HepG2 (cell line): ENCODE data around the gene UBE2S. TPM values are rescaled to one million over a fixed set of nuclear protein-coding genes. Genes with fewer than 3 reads are reported as not detected.

Experiments
- CCAR2 ChIP-seq: fragments of 200-400 bp; formaldehyde crosslinking; optimal IDR thresholded peaks from 2 replicates; pipeline ENCODE3; 2018; ENCODE audit warnings: low read depth, mild to moderate bottlenecking, low read length, moderate library complexity
- CENPT ChIP-seq: sonication (generic); formaldehyde crosslinking; IDR thresholded peaks from 2 replicates; pipeline ENCODE4 v1.8.0; 2022; ENCODE audit warnings: low read depth, mild to moderate bottlenecking, moderate library complexity, missing genetic modification reagents
- FOSL2 ChIP-seq: sonication (generic); formaldehyde crosslinking; IDR thresholded peaks from 2 replicates; pipeline ENCODE4 v1.4.0; 2020; ENCODE audit warnings: missing genetic modification reagents
- GATAD1 ChIP-seq: IDR thresholded peaks from 2 replicates; pipeline ENCODE4 v1.6.1; 2016; ENCODE audit warnings: missing genetic modification reagents, missing compliant biosample characterization
- POLR2AphosphoS2 ChIP-seq: IDR thresholded peaks from 2 replicates; pipeline ENCODE4 v1.6.1; 2011; ENCODE audit warnings: low read depth, low read length, improper control_type of control experiment
- RORA ChIP-seq: sonication (generic); formaldehyde crosslinking; IDR thresholded peaks from 2 replicates; pipeline ENCODE4 v1.5.0; 2020; ENCODE audit warnings: mild to moderate bottlenecking, missing genetic modification reagents, moderate library complexity
- SAP130 ChIP-seq: IDR thresholded peaks from 2 replicates; pipeline ENCODE4 v1.6.1; 2016; ENCODE audit warnings: low read depth
- ZBTB1 ChIP-seq: sonication (generic); formaldehyde crosslinking; IDR thresholded peaks from 2 replicates; pipeline ENCODE4 v1.4.0; 2020; ENCODE audit warnings: missing genetic modification reagents, borderline replicate concordance
- ZNF850 ChIP-seq: sonication (generic); formaldehyde crosslinking; conservative IDR thresholded peaks from 2 replicates; pipeline ENCODE4 v1.9.0; 2021; ENCODE audit warnings: mild to moderate bottlenecking, missing genetic modification reagents
- polyA plus RNA-seq, 8 experiments: library from polyadenylated mRNA; depleted of rRNA in 3 of 8; stranded (reverse) in 7 of 8; unstranded in 1 of 8; fragments of >200 nt; fragmentation: Illumina TruSeq in 4 of 8; extraction: Trizol in 4 of 8; gene quantifications; 2 replicates each; pipeline versions ENCODE4 v1.2.1 to v1.2.3, GENCODE V29; 2011 to 2016; ENCODE audit warnings: low read depth in 4 of 8, missing spikeins in 1 of 8, mixed read lengths in 1 of 8; ENCODE audit not compliant: insufficient read depth in 1 of 8
- total RNA-seq, 5 experiments: library from RNA; depleted of rRNA; stranded (reverse); fragments of >200 nt; fragmentation: Illumina TruSeq; extraction: Trizol; gene quantifications; 2 replicates each; pipeline ENCODE4 v1.2.3, GENCODE V29; 2016; ENCODE audit warnings: low read depth in 1 of 5
- TF ChIP-seq, protein P1 (sequence below): sonication (generic); formaldehyde crosslinking; IDR thresholded peaks from 2 replicates; pipeline ENCODE4 v1.4.0; 2020; ENCODE audit warnings: missing genetic modification reagents, borderline replicate concordance
- TF ChIP-seq, protein P2 (sequence below): sonication (generic); formaldehyde crosslinking; IDR thresholded peaks from 2 replicates; pipeline ENCODE4 v1.5.0; 2020; ENCODE audit warnings: missing genetic modification reagents
- TF ChIP-seq, protein P3 (sequence below): sonication (generic); formaldehyde crosslinking; IDR thresholded peaks from 2 replicates; pipeline ENCODE4 v1.5.0; 2020; ENCODE audit warnings: mild to moderate bottlenecking, low read depth, missing genetic modification reagents, borderline replicate concordance
- TF ChIP-seq, protein P4 (sequence below): sonication (generic); formaldehyde crosslinking; IDR thresholded peaks from 2 replicates; pipeline ENCODE4 v1.4.0; 2020; ENCODE audit warnings: missing genetic modification reagents, borderline replicate concordance

The UBE2S gene
- total and polyA plus RNA-seq, 2 of the 13 experiments (the other 11 are each of a cell fraction or from before 2014, with no cell fraction given), result 32.2 to 39.3 TPM

DNA sequence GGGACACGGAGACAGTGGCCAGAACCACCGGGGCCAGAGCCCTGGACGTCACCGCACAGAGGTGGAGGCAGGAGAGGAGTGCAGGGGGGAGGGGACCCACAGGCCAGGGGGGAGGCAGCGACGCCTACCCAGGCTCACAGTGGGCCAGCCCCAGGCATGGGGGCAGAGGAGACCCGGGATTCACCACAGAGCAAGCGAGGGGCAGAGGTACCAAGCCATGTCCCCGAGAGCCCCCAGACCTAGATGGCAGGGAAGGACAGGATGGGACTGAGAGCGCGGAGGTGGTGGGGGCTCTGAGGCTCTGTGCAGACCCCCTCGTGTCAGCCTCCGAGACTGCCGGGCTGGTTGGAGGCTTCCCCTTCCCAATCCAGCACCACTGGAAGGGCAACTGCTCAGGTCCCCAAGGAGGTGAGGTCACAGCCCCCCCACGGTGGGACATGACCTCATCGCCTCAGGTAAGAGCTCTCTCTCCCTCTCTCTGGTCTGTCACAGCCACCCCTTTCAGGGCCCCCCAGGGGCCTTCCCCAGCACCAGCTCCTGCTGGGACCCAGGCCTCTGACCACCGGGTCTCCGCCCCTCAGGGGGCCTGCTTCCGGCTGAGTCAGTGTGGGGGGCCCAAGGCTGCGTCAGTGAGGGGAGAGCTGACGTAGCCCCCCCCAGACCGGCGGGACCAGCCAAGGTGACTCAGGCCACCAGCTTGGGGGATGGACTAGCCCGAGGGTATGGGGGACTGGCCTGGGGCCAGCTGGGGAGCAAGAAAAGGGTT lies 35.1 kb downstream of the UBE2S start (continued):
- peak; percentile 90 for TF ChIP-seq FOSL2
- peak; percentile 32 for TF ChIP-seq SAP130 (CRISPR knock-in tag)
- TF ChIP-seq, protein P1, sequence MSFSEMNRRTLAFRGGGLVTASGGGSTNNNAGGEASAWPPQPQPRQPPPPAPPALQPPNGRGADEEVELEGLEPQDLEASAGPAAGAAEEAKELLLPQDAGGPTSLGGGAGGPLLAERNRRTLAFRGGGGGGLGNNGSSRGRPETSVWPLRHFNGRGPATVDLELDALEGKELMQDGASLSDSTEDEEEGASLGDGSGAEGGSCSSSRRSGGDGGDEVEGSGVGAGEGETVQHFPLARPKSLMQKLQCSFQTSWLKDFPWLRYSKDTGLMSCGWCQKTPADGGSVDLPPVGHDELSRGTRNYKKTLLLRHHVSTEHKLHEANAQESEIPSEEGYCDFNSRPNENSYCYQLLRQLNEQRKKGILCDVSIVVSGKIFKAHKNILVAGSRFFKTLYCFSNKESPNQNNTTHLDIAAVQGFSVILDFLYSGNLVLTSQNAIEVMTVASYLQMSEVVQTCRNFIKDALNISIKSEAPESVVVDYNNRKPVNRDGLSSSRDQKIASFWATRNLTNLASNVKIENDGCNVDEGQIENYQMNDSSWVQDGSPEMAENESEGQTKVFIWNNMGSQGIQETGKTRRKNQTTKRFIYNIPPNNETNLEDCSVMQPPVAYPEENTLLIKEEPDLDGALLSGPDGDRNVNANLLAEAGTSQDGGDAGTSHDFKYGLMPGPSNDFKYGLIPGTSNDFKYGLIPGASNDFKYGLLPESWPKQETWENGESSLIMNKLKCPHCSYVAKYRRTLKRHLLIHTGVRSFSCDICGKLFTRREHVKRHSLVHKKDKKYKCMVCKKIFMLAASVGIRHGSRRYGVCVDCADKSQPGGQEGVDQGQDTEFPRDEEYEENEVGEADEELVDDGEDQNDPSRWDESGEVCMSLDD (CRISPR knock-in tag), result peak; percentile 54; the same call in 1 of the 2 replicates
- TF ChIP-seq ZBTB1 (CRISPR knock-in tag), result no peak
- no peak for TF ChIP-seq RORA (CRISPR knock-in tag)
- TF ChIP-seq, protein P2, sequence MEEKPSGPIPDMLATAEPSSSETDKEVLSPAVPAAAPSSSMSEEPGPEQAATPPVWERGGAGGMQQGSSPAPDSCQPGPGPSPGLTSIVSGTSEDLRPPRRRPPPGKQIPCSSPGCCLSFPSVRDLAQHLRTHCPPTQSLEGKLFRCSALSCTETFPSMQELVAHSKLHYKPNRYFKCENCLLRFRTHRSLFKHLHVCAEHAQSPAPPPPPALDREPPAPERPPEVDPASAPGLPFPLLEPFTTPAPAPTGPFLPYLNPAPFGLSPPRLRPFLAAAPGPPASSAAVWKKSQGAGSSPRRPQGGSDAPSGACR (CRISPR knock-in tag), result no peak
- no peak for TF ChIP-seq ZNF850 (CRISPR knock-in tag)
- TF ChIP-seq GATAD1 (CRISPR knock-in tag), result no peak
- no peak for TF ChIP-seq CCAR2
- TF ChIP-seq, protein P3, sequence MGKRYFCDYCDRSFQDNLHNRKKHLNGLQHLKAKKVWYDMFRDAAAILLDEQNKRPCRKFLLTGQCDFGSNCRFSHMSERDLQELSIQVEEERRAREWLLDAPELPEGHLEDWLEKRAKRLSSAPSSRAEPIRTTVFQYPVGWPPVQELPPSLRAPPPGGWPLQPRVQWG (CRISPR knock-in tag), result no peak
- TF ChIP-seq, protein P4, sequence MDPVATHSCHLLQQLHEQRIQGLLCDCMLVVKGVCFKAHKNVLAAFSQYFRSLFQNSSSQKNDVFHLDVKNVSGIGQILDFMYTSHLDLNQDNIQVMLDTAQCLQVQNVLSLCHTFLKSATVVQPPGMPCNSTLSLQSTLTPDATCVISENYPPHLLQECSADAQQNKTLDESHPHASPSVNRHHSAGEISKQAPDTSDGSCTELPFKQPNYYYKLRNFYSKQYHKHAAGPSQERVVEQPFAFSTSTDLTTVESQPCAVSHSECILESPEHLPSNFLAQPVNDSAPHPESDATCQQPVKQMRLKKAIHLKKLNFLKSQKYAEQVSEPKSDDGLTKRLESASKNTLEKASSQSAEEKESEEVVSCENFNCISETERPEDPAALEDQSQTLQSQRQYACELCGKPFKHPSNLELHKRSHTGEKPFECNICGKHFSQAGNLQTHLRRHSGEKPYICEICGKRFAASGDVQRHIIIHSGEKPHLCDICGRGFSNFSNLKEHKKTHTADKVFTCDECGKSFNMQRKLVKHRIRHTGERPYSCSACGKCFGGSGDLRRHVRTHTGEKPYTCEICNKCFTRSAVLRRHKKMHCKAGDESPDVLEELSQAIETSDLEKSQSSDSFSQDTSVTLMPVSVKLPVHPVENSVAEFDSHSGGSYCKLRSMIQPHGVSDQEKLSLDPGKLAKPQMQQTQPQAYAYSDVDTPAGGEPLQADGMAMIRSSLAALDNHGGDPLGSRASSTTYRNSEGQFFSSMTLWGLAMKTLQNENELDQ (CRISPR knock-in tag), result no peak
- no peak for TF ChIP-seq POLR2AphosphoS2
- no peak for TF ChIP-seq CENPT (CRISPR knock-in tag)
